IPS DF 4.7 (cell line): ENCODE data around the gene CTDP1.

Experiments used
- DNase-seq: peaks from one replicate; pipeline ENCODE4 v3.0.0-alpha.2; 2013; ENCODE audit warnings: low spot score; ENCODE audit errors: extremely low read depth

The CTDP1 gene

DNA sequence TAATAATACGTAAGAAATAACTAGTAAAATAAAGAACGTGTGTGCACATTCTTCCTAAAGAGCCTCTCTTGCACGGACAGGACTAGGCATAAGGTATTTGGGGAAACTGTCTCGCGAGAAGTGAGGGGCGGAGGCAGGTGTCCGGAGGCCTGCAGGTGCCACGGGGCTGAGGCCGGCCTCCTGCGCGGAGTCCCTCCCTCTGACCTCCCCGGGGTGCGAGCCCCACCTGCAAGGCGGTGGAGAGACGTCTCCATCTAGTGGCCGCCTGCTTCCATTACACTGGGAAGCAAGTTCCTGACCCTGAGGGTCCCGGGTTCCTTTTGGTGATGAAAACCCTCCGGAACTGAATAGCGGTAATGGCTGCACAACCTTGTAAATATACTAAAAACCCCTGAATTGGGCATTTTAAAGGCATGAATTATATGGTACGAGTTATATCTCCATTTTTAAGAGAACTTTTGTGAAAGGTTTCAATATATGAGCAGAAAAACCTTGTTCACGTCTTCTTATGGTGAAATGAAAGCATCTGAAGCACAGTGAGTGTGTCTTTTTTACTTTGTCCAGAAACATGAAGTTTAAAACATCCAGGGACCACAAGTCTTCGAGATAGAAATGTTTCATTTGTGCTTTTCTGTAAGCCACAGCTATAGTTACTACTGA is 35.5 kb upstream of the CTDP1 start:
- DNase-seq: peak; percentile 36

DNA sequence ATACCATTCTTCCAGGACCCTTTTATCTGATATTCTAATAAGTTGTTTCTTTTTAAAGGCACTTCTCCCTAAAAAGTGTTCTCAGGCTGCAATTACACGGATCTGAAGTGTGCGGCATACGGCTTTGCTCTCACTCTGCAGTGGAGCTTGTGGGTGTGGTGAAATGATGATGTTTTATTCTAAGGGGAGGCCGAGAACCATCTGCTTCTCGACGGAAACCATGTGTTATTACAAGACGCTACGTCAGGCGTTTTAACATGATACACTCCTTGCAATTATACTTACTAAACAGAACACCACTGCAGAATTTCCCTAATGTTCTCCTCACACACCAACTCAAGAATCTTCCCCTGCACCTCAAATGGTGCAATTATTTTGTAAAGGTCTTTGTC is 34.9 kb upstream of the CTDP1 start:
- no peak for DNase-seq

DNA sequence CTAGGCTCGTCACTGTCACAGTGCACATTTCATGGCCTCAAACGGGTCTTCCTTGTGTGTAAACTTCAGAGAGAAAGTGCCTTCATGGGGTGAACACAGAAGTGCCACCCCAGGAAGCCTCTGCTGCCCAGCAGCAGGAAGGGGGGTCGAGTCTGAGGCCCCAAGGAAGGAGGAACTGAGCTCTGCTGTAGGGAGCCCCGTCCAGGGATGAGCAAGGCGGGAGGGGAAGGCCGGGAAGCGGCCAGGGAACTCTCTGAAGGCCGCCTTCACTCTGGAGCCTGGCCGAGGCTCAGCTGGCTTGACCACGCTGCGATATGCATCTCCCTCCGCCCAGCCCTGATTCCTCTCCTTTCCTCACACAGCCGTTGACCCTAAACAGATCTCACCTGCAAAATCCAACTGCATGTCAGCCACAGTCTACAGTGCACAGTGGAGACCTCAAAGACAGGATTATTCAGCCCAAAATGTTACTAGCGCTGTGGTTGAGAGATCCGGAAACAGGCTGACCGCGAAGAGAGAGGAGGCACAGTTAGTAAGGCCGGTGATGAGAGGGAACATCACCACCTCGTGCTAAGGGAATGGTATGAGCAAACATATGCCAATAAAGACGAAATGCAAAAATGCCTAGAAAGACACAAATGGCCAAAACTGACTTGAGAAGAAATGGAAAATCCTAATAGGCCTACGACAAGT is 34.2 kb upstream of the CTDP1 start:
- no peak for DNase-seq

DNA sequence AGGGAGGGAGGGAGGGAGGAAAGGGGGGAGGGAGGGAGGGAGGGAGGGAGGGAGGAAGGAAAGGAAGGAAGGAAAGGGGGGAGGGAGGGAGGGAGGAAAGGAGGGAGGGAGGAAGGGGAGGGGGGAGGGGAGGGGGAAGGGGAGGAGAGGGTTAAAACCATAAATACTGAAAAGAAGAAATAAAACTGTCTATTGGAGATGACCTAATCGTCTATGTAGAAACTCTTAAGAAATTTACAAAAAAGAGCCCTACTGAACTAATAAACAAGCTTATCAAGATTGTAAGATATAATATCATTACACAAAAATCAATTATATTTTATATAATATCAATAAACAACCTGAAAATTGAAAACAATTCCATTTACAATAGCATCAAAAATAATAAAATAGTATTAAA is 32.3 kb upstream of the CTDP1 start:
- no peak for DNase-seq

DNA sequence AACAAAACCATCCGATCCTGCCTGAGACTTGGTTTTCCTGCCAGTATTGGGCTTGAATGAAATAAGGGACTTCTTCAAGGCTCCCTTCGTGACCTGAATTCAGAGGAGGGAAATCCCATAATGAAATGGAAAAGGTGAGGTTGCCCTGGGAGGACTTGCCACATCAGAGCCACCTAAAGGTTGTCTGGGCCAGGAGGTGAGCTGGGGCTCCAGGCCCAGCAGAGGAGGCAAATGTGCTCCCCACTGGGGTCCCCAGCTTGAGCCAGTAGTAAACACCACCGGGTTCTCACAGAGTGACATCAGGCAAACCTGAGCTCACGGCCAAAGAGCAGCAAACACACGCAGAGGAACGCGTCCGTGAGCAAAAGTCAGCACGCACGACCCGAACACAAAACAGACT is 28.6 kb upstream of the CTDP1 start:
- no peak for DNase-seq

DNA sequence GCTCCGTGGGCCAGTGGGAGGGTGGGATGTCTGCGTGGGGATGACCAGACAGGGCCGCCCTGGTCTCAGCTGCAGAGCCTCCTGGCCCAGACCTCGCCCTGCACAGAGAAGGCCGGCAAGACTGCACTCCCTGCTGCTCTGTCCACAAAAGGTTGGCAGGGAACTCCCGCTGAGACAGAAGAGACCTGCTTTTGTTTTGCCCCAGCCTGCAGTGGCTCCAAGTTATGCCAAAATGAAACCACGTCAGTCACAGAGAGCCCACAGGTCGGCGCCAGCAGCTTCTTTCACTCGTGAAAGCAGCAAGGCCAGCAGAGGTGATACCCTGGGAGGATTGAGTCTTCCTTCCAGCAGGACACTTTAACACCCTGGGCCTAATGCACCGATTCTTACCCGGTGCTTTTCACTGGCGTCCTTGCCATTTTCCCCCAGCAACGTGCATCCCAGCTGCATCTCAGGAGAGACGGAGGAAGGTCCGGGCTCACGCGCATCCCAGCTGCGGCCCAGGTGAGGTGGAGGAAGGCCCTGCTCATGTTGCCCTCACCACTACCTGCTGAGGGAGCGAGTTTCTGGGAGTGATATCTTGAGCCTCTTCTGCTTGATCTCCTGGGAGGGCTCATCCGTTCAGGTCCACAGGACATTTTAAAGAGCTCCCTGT is 22.1 kb upstream of the CTDP1 start:
- DNase-seq: no peak

DNA sequence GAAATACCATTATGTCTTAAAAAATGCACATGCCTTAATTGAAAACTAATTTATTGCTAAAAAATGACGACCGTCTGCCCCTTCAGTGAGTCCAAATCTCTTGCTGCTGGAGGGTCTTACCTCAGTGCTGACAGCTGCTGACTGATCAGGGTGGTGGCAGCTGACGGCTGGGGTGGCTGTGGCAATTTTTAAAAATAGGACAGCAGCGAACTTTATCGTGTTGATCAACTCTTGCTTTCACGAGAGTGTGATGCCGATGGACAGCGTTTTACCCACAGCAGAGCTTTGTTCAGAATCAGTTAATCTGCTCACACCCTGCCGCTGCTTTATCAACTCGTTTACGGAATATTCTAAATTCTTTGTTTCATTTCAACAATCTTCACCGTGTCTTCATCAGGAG is 21.2 kb upstream of the CTDP1 start:
- no peak for DNase-seq

DNA sequence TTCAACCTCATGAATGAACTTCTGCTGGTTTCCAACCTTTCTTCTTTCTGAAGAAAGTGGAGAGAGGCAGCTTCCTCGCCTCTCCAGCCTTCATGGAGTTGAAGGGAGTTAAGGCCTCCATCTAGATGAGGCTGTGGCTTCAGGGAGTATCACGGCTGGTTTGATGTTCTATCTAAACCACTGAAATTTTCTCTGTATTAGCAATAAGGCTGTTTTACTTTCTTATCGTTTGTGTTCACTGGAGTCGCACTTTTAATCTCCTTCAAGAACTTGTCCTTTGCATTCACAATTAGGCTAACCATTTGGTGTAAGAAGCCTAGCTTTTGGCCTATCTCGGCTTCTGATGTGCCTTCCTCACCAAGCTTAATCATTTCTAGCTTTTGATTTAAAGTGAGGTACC is 19.9 kb upstream of the CTDP1 start:
- DNase-seq: no peak

DNA sequence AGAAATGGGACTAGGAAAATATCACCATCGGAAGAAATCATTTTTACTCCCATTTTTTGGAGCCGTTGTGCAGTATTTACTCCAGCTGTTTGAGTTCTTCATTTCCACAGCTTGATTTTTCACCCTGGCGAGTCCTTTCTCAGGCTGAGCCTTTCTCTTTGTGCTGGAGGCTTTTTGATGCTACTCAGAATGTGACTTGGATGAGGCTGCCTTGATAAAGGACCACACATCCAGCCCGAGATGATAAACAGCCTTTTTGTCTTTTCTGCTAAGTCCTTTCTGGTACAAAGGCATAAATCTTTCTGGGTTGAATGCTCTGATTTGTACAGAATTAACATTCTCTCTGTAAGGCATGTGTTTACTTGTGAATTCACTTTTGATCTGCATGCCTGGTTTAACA is 17.6 kb upstream of the CTDP1 start:
- DNase-seq: no peak

DNA sequence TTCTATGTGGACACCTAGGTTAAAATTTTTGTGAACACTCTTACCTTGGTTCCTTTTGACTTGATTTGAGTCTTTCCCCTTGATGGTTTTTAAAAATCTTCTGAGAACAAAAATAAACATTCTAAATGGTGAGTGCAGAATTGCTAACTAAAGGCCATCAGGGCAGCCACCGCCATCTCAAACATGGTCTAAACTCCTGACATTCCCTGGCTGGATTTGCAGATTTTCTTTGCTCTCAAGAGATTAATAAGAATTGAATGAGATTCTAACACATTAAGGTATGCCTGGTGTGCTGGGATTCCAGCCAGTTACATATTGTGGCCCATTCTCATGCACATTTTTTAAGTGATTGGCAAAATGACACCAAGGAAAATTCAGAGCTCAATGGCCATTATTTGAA is 17.2 kb upstream of the CTDP1 start:
- no peak for DNase-seq

DNA sequence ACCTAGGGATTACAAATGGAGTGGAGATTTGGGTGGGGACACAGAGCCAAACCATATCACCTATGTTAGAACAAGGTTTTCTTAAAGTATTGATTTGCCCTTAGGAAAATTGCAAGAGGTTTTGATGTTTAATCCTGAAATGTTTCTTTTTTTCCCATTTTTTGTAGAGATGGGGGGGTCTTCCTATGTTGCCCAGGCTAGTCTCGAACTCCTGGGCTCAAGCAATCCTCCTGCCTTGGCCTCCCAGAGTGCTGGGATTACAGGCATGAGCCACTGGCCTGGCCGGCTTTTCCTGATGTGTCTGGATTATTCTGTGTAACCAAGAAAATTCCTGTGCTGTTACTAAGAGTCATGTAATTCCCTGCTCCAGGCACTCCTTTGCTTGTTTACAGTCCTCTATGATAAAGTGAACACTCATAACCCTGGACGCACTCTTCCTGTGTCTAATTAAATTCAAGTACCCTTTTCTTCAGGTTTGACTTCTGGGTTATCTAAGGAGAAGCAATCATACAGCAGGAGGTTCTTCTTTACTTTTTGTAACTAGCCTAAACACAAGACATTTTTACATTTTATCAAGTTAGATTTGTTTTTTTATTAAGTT is 15.0 kb upstream of the CTDP1 start:
- no peak for DNase-seq

DNA sequence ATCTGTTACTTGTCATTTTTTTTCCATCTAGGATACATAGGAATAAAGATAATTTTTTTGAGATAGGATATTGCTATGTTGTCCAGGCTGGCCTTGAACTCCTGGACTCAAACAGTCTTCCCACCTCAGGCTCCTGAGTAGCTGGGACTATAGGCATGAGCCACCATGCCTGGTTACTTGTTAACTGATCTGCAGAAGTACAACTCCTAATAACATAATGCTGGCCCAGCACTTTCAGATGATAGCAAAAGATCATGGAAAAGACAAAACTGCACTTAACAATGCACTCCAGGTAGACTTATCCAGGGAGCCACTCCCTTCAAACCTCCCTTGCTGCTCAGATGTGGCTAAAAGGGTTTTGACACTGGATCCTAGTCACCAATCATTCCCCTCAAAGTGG is 11.4 kb upstream of the CTDP1 start:
- DNase-seq: no peak

DNA sequence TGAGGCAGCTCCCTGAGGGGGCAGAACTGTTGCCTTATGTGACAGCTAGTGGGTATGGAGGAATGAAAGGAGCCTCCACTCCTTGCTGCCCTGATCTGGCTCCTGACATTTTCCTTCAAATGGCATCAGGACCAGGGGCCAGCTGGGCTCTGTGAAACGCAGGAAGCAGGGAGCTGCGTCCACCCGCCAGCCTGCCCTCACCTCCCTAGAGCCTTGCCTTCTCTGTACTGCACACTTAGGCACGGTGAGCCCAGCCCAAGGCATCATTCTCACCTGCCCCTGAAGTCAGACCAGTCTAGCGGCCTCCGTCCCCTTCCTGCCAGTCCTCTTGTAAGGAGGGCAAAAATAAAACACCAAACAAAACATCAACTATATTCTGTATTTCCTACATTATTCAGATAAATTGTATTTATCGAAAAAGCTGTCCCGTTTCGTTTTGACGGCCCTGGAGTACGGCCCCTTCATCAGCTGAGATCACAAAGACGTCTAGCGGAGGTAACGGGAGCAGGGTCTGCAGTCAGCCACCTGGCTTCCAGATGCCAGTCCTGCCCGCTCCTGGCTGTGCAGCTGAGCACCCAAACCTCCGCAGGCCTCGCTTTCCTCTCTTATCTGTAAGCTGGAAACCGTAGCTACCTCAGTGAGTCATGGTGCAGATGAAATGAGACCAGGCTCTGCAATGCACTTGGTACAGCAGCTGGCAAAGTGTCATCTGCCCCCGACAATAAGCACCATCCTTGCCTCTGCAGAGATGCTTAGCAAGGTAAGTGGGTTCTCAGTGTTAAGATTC is 6.9 kb upstream of the CTDP1 start:
- no peak for DNase-seq

DNA sequence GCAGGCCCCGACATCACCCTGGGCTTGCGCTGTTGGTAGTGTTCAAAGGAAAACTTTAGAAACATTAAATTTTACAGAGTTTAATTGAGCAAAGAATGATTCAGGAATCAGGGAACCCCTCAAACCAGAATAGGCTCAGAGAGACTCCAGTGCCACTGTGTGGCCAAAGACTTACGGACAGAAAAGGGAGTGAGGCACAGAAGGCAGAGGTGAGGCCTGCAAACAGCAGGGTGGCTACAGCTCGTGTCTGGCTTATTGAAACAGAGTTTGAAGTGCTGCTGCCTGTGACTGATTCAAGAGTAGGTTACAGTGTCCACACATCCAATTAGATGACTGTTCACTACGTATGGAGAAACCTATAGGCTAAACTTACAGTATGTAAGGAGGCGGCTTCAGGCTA is 2.4 kb upstream of the CTDP1 start:
- no peak for DNase-seq

DNA sequence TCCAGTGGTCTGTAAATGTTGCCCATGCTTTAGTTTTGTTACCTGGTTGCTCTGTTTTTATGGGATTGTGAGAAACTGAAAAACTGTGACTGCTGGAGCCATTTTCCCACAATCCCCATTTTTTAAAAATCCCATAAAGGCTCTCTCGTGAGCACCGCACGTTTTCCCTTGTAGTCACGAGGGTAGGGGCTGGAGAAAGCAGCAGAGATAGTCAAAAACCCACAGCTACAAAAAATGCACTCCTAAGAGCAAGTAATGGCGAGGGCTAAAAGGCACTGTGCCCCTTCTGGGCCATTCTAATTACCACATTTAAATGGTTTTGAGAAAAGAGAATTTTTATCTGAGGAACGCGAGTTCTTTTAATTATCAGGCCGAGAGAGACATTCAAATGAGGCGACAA is 1.8 kb upstream of the CTDP1 start:
- DNase-seq: no peak

DNA sequence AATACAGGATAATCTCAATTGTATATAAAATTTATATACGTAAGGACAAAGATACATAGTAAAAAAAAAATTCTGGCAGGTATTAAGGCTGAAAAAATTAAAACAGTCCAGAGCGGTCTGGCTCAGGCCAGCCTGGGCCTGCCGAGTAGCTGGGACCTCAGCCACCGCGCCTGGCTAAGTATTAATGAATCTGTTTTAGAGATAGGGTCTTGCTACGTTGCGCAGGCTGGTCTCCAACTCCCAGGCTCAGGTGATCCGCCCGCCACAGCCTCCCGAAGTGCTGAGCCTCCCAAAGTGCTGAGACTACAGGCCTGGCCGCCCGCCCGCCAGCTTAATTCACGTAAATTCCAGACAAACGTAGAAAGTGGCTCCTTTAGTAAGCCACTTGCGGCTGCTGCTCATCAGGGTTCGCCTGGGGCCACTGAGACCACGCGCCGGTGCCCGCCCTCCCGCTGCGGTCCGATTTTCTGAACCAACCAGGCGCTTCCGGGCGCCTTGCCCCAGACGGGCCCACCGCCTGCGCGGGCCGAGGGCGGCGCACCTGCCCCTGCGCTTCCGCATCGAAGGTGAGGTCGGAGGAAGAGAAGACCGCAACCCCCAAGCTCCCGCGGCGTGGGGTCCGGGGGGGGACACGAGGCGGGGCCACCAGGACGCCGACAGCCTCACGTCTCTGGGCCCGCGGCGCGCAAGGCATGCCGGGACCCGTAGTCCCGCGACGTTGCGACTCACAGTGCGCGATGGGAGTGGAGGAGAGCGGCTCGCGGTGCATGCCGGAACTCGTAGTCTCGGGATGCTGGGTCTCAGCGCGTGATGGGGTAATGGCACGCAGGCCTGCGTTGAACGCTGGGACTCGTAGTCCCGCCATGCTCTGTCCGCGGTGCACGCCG is 695 bp upstream of the CTDP1 start:
- peak; percentile 87 for DNase-seq

DNA sequence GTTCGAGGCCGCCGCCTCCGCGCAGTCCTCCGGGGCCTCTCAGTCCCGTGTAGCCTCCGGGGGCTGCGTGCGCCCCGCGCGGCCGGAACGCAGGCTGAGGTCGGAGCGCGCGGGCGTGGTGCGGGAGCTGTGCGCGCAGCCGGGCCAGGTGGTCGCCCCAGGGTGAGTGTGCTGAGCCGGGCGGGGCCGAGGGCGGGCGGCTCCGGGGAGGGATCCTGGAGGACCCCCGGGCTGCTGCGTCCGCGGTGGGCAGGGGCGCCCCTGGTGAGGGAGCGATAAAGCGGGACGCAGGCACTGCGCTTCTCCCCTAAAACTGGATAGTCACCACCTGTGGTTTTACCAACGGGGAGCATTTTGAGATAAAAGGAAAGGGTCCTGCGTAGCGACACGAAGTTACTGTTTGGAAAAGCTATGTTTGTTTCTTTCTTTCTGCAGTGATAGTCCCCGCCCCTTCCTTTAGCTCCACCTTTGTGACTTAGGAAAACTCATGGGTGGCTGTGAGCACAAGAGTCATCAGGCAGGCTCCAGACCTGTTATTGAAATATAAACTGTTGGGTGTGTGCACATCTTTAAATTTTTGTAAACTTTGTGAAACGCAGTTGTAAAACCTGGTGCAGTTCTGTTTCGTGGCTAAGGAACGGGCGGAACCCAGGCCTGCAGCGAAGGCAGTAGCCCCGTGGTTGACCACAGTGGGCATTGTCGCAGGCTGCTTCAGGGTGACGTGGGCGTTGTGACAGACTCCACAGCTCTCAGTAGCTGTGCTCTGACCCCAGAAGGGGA is 687 bp downstream of the CTDP1 start:
- DNase-seq: no peak

DNA sequence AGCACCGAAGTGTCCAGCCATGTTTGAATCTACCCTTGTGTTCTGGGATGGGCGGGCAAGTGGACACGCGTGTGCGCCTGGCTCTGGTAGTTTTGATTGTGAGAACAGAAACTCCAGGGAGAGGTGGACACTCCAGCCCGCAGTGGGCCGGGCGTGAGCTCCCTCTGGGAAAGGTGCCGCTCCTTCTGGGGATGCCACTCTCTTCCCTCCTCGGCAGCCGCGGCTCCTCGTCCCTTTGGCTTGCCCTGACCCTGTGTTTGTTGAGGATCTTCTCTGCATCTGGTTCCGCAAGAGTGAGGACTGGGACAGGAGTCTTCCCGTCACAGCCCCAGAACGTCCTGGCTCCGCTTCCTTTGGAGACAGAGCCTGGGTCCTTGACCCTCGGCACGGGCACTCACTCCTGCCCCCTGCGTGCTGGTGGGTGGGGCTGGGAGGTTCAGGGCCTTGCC is 1.3 kb downstream of the CTDP1 start:
- DNase-seq: no peak

DNA sequence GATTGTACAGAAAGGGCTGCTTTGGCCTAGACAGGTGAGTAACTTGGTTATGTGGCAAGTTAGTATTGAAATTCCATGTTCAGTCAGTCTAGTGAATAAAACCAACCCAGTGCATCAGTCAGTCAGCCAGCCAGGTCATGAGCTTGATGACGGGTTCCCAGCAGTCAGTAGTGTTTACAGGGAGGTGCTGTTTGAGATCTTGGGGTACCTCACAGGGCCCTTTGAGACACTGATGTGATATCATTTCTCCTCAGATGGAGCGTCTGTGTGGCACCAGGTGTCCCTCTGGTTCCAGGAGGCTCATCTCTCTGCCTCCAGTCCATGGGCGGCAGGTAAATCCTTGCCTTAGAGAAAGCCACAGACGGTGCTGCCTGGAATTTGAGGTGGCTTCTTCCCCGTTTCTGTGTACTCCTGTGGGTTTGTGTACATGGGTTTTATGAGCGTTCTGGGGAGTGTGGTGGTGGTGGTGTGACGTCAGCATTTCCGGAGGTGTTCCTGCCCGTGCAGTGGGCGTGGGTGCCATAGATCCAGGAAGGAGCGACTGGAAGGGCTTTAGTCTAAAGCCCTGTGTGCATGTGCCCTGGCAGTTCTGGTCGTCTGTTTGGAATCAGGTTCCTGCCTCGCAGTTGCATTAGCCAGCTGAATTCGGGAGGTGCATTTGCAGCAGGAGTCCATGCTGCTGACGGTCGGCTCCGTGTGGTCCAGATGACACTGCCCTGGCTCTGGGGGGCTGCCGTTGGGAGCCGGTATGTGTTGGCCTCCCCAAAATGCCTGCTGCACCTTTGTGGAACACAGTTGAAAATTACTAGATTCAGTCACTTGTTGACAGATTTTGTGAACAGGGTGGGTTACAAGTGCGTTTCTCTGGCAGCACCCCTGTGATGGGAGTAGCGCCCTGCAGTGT is 2.1 kb downstream of the CTDP1 start:
- no peak for DNase-seq
